GM21423 (cell line): ENCODE results near the gene COTL1.

Experiments used
- ATAC-seq: cut with Tn5 transposase; IDR thresholded peaks from one replicate; pipeline ENCODE4 v1.9.1; 2021; ENCODE audit warnings: mild to moderate bottlenecking, moderate library complexity; ENCODE audit not compliant: unreplicated experiment

The COTL1 gene

DNA sequence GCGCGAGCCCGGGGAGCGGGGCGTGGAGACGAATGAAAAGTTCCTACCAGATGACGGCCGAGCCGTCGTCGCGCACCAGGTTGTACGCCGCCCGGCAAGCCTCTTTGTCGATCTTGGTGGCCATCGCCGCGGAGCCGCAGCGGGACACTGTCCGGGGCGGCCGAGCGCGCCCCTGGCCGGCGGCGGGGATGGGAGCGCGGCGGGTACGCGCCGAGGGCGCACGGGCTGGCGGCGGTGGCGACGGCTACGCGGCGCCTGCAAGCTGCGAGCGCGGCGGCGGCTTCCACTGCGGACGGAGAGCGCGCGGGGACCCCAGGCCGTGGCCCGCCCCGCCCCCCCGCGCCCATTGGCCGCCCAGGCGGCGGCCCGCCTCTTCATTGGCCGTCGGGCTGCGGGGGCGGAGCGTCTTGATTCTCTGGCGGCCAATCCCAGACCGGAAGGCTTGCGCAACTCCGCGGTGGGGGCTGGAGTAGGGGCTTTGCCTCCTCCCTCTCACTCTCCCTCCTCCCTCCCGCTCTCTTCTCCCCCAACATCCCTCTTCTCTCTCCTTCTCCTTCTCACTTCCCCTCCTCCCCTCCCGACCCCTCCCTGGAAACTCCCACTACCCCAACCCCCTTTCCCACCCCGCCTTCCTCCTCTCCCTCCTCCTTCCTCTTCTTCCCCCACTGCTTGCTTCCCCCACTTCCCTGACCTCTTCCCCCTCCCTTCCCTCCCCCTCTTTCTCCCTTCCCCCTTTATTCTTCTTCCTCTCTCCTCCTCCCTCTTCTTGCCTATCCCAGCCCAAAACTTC lies at the start of gene COTL1:
Gene COTL1 (minus strand): TSS at position 288 of the 790 bp plus-strand sequence. CDS start 164 bp downstream, at position 124.
- peak; percentile 85 for ATAC-seq

GRCh38 chr16:84665843-84666242 lies 48.0 kb upstream of the COTL1 start:
- ATAC-seq: no peak

- no peak for ATAC-seq
Observed at GRCh38 chr16:84665359-84665758, 47.5 kb upstream of the COTL1 start.

GRCh38 chr16:84663433-84664101 lies 45.7 kb upstream of the COTL1 start:
- peak; percentile 90 for ATAC-seq

GRCh38 chr16:84662471-84662870 lies 44.6 kb upstream of the COTL1 start:
- ATAC-seq: no peak

DNA sequence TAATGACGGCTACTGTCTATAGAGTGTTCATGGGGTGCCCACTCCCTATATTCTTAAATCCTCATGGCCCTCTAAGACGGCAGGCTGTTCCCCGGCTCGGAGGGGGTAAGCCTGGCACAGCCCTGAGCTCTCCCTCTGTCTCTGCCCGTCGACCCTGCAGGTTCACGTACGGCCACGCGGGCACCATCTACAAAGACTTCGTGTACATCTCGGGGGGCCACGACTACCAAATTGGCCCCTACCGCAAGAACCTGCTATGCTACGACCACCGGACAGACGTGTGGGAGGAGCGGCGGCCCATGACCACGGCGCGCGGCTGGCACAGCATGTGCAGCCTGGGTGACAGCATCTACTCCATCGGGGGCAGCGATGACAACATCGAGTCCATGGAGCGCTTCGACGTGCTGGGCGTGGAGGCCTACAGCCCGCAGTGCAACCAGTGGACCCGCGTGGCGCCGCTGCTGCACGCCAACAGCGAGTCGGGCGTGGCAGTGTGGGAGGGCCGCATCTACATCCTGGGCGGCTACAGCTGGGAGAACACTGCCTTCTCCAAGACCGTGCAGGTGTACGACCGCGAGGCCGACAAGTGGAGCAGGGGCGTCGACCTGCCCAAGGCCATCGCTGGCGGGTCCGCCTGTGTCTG lies 43.7 kb upstream of the COTL1 start:
- ATAC-seq: no peak

DNA sequence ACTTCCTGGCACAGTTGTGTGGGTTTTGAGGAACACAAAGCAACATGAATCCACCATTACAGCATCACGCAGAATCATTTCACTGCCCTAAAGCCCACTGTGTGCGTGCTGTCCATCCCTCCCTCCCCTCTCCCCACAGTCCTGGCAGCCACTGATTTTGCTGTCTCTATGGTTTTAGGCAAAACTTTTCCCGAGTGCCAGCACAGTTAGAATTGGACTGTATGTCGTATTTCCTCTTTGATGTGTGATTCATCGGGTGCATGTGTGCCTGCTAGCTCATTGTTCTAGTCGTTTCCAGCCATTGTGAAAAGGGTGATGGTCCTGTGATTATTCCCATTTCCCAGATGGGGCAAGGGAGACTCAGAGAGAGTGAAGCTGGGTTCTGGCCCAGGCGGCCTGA lies 43.1 kb upstream of the COTL1 start:
- ATAC-seq: no peak

DNA sequence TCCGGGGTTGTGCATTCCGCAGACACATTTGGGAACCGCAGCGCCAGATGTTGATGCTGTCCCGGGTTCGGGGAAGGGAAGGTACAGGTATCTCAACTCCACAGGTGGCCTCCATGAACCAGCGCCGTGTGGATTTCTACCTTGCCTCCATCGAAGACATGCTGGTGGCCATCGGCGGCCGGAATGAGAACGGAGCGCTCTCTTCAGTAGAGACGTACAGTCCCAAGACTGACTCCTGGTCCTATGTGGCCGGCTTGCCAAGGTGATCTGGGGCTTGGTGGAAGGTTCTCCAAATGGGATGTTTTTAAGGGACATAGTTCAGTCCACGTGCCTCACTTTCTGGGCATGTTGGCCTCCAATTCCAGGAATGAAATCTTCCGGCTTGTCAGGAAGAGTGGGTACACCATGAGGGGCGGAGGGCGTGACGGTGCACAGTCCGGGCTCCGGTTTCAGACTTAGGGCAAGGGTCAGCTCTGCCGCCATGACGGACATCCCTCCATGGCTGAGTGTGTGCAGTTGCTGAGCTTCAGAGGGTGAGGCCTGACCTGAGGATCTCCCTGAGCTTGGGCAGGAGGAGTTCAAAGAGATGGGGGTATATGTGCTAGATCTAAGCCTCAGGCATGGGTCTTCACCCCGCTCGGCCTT lies 41.9 kb upstream of the COTL1 start:
- ATAC-seq: no peak

GRCh38 chr16:84658690-84659089 lies 40.8 kb upstream of the COTL1 start:
- no peak for ATAC-seq

DNA sequence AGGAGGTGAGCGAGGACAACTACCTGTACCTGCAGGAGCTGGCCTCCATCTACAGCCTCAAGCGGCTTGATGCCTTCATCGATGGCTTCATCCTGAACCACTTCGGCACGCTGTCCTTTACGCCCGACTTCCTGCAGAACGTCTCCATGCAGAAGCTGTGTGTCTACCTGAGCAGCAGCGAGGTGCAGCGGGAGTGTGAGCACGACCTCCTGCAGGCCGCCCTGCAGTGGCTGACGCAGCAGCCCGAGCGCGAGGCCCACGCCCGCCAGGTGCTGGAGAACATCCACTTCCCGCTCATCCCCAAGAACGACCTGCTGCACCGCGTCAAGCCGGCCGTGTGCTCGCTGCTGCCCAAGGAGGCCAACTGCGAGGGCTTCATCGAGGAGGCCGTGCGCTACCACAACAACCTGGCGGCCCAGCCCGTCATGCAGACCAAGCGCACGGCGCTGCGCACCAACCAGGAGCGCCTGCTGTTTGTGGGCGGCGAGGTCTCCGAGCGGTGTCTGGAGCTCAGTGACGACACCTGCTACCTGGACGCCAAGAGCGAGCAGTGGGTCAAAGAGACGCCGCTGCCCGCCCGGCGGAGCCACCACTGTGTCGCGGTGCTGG lies 39.5 kb upstream of the COTL1 start:
- no peak for ATAC-seq

DNA sequence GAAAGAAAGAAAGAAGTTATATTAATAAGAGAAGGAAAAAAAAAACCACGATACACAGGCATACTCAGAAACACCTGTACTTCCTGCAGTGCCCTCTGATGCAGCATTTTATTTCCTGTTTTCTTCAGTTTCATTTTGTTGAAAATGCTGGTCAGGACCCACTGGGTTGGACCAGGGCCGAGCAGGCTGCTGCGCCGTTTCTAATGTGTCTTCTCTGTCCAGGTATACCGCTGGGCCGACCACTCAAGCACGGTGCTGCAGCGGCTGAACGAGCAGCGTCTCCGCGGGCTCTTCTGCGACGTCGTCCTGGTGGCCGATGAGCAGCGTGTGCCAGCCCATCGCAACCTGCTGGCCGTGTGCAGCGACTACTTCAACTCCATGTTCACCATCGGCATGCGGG lies 38.8 kb upstream of the COTL1 start:
- ATAC-seq: no peak

- no peak for ATAC-seq
Observed at GRCh38 chr16:84654998-84655397, 37.1 kb upstream of the COTL1 start.

GRCh38 chr16:84654238-84654637 lies 36.4 kb upstream of the COTL1 start:
- no peak for ATAC-seq

- no peak for ATAC-seq
Observed at GRCh38 chr16:84652566-84652965, 34.7 kb upstream of the COTL1 start.

DNA sequence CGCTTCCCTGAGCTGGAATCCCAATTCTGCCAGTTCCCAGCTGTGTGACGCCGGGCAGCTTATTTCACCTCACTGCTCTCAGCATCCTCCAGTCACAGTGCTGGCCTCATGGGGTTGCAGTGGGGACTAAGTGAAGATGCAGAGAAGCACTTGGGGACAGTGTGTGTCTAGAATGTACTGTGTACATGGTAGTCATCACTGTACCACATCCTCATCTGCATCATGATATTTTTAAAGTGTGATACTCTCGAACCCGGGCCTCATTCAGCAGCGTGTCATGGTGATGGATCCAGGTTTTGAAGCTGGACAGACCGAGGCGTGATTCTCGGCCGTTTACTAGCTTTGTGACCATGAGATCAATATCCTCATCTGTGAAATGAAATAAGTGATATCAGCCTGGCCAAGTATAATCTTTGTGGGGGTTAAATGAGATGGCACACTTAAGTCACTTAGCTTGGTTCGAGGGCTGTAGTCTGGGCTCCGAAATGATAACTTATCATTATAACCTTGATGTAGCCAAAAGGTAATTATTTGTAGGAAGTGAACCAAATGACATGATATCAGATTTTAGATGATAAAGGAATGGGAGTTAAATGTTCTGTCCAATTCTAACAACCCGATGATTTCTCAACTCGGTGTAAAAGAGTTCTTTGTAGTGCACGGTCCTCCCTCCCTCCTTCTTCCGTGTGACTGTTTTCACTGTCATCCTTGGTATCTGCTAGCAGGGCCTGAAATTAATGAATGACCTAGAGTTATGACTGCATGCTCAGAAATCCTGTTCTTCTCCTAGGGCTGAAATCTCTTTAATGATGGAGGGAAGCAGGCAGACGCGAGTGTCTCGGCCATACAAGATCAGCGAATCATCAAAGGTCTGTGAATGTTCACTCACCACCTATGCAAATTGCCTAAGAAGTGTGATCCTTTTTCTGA lies 32.4 kb upstream of the COTL1 start:
- ATAC-seq: no peak

DNA sequence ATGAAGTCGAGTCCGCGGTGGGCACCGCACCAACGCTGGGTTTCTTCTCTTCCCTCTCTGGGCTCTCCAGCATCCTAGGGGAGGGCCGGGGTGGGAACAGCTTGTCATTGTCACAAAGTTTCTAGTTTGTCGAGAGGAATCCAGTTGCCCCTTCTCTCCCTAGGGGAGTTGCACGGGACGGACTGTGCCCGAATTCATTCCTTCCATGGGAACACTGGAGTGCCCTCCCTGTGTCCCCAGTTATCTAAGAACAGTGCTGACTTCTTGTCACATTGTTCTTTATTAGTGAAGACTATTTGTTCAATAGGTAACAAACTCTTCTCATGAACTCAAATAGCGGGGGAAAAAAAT lies 31.6 kb upstream of the COTL1 start:
- no peak for ATAC-seq

GRCh38 chr16:84648595-84649510 lies 31.0 kb upstream of the COTL1 start:
- ATAC-seq: peak; percentile 60

GRCh38 chr16:84647828-84648594 lies 30.1 kb upstream of the COTL1 start, which contains the start of gene KLHL36:
Gene KLHL36 (plus strand): TSS chr16:84648511. CDS start chr16:84650868, 2,357 bp downstream.
- peak; percentile 90 for ATAC-seq
